Glomerular visceral epithelial cell (primary cell): ENCODE data around the gene DPEP2.
"Not testable (repeated sequence)": the region's sequence is repeated elsewhere in the genome, so short reads cannot be mapped to it uniquely, and the experiment has no call there.

Experiments used
- DNase-seq: peaks from one replicate; pipeline ENCODE4 v3.0.0-alpha.2; 2016; ENCODE audit errors: extremely low spot score

DPEP2 gene

DNA sequence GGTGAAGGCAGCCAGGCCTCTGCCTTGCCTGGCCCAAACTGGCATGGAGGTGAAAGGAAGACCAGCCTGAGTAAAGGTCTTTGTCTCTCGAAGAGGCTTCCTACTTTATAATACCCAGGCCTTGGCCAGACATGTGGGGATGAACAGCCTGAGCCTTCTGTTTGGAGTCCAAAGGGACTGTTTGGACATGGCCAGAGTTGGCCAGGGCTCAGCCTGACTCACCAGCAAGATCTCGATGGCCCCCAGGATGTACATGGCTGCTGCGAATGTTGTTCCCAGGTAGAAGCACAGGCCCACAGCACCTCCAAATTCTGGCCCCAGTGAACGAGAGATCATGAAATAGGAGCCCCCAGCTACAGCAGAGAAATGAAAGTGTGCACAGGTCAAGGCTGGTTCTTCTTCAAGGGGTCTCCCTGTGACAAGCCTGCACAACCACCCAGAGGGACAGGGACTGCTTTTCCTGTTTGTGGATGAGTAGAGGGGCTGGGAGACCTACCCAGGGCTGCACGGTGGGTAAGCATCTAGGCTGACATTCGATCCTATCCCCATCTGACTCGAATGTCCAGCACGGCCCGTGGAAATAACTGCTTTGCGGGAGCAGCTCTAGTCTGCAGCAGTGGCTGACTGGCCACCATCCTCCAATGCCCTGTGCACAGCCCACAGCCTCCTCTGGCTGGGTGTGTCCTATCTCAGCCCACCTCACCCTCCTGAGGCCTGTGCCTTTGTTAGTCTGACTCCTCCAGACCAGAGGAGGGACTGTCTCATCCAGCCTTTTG is 44.7 kb downstream of the DPEP2 start:
- no peak for DNase-seq

DNA sequence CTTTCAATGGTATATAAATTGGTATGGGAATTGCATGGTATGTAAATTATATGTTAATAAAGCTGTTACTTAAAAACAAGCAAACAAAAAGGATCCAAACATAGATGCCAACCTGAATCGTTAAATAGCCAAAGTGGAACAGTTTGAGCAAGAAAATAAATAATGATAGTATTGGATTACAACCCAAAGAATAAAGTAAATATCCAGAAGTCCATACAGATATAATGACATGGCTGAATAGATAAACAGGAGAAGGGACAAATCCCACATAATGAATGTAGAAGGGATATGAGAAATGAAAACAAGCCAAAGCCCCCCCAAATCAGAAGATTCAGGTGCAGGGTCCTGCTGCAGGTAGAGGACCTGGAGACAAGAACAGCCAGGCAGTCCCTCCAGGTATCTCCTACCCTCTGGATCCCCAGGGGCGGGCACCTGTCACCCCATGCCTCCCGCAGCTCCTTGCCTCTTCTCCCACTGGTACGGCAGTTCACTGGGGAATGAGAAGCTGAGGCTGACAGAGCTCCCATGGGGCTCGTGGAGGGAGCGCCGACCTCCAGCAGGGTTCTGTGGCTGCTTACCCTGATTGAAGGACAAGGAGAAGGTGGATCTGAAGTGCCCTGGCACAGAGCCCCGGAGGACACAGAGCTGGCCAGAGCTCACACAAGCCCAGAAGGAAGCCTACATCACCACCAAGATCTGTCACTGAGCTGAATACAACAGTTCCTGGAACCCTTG is 45.5 kb downstream of the DPEP2 start:
- DNase-seq: no peak

DNA sequence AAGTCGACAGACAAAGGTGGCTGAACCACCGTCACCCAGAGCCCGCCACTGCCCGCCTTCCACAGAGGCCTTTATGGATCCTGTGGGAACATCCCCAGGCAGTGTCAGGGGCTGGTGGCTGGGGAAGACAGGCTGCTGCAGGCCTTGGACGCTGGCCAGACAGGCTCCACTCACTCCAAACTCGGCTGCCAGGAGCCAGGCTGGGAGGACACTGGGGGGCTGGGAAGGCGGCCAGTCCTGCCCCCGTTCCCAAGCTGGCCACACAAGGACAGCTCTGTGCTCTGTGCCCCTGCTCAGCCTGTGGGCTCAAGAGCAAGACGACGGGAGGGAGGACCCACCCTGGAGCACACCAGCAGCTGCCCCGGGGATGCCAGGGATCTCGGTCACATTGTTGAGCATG is 47.8 kb downstream of the DPEP2 start:
- DNase-seq: no peak

DNA sequence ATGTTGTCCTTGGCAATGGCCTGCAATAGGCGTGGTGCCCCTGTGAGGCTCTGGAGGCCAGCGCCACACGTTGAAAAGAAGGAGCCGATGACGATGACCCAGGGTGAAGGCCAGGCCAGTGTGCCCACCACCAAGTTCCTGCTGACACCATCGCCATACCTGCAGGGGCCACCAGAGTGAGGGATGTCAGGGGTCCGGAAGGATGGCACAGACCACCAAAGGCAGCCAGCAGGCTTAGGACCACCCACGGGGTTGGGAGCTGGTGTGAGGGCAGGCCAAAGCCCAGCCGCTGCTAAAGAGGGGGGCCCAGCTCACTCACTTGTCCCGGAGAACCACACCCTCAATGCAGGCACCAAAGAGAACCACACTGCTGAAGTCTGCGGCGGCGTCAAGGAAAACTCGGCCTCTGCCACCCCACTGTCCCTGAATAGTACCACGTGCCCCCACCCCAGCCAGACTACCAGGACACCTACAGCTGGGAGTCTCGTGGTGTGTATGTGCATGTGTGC is 48.9 kb downstream of the DPEP2 start:
- no peak for DNase-seq

DNA sequence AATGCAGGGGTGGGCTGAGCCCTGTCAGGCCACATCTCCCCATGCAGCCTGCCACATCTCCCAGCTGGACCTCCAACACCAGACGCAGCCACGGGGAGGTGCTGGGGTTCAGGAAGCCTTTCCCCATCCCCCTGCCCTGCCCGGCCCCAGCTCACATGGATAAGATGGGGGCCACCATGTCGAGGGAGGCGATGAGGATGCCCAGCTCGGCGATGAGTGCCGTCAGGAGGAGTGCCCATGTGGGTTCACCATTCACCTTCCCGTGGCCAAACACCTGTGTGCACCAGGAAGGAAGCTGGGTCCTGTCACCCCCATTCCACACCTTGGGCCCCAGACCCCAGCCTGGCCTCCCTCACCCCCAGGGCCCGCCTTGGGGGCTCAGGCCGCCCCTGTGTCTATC is 49.6 kb downstream of the DPEP2 start:
- no peak for DNase-seq

DNA sequence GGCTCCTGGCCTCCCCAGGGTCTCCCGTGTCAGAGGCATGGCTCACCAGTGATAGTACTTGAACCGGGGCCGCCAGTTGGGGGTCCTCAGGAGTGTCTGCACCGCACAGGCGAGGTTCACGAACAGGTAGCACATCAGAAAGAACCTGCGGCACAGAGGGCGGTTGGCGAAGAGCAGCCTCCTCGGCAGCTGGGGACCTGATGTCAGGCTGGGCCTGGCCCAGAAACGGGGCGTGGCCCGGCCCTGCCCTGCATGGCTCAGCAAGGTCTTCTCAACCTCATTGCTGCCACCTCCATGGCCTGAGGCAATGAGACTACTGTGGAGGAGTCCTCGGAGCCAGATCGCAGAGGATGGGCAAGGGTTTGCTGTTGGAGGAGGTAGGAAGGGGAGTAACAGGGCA is 51.3 kb downstream of the DPEP2 start:
- no peak for DNase-seq

DNA sequence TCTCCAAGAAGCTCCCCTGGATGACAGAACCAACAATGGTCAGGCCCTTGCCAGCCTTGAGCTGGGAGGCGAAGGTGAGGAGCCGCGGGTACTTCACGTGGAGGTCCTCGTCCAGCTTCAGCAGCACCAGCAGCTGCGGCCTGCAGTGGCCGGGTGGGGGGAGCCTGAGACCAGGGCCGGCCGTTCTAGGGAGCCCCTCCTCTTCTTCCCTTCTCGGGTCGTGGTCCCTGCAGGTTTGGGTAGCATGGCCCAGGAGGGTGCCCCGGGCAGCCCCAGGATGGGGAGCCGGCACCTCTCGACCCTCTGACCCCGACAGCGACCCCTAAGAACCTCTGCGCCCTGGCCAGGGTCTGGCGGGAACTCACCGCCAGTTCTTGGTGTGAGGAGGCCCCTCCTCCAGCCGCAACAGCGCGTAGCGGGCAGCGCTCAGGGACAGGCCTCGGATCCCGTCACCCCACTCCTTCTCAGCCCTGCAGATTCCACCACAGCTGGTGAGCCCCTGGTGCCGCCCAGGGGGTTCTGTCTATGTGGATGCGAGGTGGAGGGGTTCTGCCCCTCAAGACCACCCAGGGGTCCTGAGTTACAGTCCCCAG is 52.2 kb downstream of the DPEP2 start:
- no peak for DNase-seq

DNA sequence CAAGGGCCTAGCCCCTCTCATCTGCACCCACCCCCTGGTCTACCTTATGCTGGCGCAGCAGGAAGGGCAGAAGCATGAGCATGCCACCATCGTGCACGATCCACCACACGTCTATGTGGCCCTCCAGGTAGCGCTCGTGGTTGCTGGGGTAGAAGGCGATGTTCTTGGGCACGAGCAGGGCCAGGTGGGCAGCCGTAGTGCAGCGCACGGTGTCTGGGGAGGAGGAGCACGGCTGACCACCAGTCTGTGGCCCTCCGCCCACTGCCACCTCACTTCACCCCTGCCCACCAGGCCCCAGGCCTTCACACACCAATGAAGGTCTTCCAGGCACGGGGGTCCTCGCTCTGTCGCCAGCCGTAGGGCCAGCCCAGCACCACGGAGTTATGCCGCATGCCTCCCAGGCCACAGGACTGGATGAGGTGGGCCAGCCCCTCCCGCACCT is 53.1 kb downstream of the DPEP2 start:
- DNase-seq: no peak

DNA sequence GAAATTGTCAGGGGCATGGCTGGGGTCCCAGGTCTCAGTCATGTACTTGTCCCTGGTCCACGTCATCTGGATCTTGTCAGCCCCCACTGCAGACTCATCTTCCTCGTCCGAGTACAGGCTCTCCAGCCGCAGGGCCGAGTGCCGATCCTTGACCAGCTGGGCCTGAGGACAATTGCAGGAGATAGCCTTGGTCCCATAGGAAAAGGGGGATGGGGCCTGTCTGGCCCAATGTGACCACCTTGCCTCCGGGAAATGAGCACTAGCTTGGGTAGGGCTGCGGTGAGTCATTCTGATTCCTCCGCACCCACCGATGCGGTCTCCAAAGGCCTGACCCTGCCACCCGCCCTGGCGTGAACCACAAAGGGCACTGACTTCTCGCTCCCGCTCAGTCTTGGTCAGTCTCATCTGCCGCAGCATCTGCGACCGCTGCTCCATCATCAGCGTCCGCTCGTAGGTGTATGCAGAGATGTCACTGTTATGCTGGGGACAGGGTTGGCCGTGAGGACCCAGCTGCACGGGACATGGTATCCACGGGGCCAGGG is 53.8 kb downstream of the DPEP2 start:
- DNase-seq: no peak

DNA sequence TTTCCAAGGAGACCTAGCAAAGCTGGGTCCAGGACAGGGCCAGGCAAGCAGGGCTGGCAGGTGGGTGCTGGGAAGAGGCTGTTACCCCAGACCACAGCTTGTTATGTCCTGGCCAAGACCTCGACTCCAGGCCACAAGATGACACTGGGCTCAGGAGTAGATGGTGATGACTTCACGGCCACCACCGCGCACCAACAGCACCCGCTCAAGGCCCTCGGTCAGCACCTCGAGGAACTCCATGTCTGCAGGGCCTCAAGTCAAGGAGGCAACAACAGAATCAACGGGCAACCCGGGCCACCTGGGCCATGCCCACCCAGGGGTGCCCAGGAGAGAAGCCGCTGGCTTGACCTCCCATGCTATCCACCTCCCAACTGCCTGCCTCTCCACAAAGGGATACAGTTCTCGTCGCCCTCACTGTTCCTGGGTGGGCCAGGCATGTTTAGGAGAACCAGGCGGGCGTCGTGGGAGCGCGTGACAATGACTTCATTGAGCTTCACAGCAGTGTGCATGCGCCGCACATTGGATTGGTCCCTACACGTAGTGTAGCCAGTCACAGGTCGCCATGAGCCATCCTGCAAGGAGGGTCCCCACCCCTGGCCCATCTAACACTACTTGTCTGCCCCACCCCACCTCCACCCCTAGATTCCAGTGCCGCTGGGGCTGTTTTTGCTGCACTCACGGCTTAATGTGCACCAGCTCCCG is 54.4 kb downstream of the DPEP2 start:
- no peak for DNase-seq

DNA sequence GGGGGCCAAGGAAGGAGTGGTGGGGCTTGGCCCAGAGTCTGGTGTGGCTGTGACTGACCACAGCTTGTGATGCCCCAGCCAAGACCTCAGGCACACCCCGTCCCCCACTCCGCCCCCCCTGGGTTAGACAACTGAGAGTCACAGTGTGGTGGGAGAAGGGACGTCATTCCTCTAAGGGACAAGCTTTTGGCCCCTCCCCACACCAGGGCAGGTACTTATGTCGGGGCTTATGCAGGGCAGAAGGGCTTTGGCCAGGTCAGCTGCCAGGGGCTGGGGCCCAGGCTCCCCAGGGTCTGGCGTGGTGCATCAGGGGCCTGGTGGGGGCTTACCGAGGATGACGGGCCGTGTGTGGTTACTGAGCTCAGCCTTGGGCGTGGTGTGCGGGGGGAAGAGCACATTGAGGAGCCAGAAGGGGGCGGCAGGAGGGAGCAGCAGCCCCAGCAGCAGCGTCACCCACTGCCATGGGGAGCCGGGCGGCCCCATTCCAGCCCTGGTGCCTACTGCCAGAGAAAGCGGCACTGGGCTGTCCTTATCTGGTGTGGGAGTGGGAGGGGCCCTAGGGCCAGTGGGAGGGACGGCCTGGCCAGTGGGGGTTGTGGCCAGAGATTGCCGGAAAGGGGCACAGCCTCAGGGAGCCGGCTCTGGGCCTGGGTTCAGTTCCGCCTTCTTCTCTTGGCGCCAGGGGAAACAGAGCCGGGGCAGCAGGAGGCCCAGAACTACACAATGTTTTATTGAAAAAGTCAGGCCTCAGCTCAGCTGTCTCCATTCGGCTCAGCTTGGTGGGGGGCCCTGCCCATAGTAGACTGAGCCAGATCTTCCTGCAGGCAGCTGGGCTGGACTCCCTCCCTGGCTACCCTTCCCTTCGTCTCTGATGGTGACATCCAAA is 55.4 kb downstream of the DPEP2 start, which contains the start of gene LCAT:
LCAT (minus strand) TSS at position 502 of the 886 bp plus-strand sequence; CDS start at position 483, 19 bp downstream.
- DNase-seq: no peak

DNA sequence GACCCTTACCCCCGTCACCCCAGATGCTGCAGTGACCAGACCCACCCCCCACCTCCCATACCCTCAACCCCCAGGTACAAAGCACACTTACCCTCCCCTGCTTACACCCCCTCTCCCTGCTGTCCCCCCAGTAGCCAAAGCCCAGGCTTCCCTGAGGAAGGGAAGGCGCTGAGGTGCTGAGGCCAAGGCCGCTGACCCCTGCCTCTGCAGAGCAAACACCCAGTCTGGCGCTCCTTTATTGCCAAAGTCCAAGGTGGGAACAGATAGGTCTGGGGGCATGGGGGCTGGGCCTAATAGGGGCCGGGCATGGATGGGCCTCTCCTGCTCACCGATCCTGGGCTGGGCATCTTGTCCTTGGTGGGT is 56.0 kb downstream of the DPEP2 start:
- no peak for DNase-seq

DNA sequence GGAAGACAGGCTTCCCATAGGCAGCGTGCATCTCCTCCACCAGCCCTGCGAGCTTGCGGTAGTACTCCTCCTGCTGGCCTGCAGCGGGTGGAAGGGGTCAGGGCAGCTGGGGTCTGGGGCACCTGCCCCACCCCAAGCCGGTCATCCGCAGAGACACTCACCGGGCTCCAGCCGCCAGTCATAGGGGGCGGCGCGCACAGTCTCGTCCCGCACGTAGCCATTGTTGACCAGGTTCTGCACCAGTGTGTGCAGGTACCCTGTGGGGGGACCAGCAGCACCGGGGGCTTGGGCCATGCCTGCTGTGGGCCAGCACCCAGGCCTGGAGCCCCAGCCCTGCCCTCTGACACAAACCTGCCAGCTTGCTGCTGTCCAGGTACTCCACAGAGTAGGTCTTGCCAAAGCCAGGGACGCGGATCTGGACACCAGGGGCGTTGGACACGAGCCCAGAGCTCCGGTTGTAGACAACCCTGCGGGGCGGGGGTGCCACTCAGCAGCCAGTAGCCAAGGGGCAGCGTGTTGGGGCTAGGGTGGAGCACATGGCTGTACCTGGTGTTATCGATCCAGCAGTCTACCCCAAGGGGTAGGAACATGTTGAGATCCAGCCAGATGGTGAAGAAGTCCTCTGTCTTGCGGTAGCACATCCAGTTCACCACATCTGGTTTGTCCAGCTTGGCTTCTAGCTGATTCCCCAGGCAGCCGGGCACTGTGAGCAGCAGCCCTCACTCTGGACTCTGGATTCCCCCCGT is 56.6 kb downstream of the DPEP2 start:
- DNase-seq: no peak

DNA sequence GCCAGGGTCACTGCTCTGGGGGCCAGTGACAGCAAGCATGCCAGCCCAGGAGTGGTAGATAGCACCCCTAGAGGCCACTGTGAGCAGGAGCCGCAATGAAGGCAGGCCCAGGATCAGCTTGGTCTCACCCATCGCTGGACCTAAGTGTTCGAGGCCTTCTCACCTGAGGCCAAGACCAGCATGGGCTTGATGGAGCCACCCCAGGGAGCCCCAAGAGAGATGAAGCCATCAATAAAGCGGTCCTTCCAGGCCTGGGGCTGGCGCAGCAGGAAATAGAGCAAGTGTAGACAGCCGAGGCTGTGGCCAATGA is 57.1 kb downstream of the DPEP2 start:
- peak; percentile 38 for DNase-seq

DNA sequence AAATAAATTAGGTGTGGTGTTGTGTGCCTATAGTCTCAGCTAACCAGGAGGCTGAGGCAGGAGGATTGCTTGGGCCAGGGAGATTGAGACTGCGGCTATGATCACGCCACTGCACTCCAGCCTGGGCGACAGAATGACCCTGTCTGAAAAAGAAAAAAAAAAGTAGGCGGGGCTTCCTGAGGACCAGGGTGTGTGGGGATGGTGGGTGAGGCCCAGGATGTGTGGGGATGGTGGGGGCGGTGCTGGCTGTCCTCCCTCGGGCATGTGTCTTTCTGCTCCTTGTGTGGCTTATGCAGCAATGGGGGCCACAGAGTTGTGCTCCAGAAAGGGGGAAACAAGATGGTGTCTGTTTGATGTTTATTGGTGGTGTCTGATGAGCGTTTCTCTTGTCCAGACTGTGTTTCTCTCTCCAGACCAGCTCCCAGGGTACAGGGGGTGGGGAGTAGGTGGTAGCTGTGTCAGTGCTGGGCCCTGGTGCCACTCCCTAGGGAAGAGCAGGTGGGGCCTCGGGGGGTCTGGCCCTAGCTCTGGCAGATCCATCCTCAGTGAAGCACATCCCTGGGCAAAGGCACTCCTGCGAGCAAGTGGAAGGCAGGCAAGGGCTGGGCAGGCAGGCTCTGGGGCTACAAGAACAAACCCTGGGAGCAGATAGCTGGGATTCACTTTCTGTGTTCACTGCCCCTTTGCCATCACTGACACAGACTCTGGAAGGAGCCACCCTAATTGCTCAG is 57.6 kb downstream of the DPEP2 start:
- no peak for DNase-seq

DNA sequence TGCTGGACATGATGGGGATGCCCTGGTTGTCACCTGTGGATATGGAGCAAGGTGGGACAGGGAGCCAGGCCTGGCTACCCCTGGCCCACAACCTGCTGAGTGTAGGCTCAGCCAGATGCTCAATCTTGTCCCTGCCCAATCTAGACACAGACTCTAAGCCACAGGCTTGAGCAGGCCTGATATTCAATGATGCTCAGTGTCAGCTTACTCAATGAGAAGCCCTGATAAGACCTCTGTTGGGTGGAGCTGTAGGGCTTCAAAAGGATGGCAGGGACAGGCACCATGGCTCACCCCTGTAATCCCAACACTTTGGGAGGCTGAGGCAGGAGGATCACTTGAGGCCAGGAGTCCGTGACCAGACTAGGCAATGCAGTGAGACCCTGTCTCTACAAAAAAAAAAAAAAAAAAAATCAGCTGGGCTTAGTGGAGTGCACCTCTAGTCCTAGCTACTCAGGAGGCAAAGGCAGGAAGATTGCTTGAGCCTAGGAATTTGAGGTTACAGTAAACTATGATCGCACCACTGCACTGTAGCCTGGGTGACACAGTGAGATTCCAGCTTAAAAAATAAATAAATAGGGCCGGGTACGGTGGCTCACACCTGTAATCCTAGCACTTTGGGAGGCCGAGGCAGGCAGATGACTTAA is 58.7 kb downstream of the DPEP2 start:
- no peak for DNase-seq

DNA sequence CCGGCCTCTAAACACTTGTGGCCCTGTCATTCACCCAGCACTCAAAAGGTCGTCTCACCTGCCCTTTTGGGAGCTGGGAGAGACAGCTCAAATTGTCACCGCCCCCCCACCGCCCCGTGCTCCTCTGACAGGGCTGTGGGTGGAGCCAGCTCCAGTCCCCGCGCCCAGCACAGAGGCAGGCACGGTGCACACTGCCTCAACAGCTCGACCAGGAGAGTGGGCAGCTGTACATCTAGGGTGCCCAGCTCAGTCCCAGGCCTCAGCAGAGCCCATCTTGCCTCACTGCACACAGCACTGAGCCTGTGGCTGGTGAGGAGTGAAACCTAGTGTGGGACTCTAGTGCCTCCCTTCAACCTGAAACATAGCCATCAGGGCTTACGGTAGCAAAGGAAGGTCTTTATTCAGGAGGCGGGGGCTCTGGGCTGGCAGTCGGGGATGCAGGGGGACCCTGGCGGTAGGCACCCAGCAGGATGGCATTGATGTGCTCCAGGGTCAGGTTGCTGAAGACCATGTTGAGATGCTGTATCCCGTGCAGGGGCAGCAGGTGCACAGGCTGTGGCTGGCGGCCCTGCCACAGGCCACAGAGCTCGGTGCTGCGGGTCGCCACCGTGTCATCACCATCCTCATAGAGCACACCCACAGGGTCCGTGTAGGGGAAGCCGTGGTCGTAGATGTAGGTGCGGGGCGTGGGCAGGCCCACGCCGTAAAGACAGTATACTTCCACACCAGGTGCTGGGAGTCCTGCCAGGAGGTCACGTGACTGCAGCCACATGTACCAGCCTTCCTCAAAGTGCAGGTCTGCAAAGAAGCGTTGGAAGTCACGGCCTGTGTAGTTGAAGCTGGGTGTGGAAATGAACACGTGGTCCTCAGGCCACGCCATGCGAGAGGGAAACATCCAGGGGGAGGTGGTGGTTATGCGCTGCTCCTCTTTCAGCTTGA is 59.5 kb downstream of the DPEP2 start:
- DNase-seq: no peak

DNA sequence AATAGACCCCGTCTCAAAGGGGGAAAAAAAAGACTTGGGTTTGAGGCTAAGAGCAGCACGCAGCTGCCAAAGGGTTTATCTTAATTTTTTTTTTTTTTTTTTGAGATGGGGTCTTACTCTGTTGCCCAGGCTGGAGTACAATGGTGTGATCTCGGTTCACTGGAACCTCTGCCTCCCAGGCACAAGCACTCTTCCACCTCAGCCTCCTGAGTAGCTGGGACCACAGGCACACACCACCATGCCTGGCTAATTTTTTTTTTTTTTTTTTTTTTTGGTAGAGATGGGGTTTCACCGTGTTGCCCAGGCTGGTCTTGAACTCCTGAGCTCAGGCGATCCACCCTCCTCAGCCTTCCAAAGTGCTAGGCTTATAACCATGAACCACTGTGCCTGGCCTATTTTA is 61.6 kb downstream of the DPEP2 start:
- not testable (repeated sequence) for DNase-seq
